Astrocyte (in vitro differentiated cells and primary cell): ENCODE measurements around the gene JUN.

Experiments used
- CTCF ChIP-seq: IDR thresholded peaks from 2 replicates; pipeline ENCODE4 v1.5.1; 2011; ENCODE audit warnings: low read depth, mild to moderate bottlenecking, inconsistent platforms, low read length, moderate library complexity; ENCODE audit not compliant: insufficient read depth
- EZH2 ChIP-seq: IDR thresholded peaks from 2 replicates; pipeline ENCODE4 v1.6.1; 2012; ENCODE audit warnings: mild to moderate bottlenecking, low read length, inconsistent platforms; ENCODE audit not compliant: insufficient read depth

GRCh38 chr1:58804853-58805565 lies 21.2 kb upstream of the JUN start:
- no peak for TF ChIP-seq CTCF
- TF ChIP-seq EZH2 = no peak
